ENCODE measurements around the gene SLC1A2.

The SLC1A2 gene

GRCh38 chr11:35289821-35290220 lies 129.5 kb downstream of the SLC1A2 start:
- H3K4me3 ChIP-seq (ENCODE audit: low read depth, low read length) = no peak overlapping the region
- no peak for TF ChIP-seq CTCF (IDR thresholded peaks at IDR 0.05; ENCODE audit: low read depth, low read length, missing control alignments)
- in situ Hi-C loops (cut with HindIII; ENCODE audit: low sequenced_read_pairs) = no loop called here
- no peak for DNase-seq (ENCODE audit: low read depth)

GRCh38 chr11:35288817-35289541 lies 130.4 kb downstream of the SLC1A2 start:
- in situ Hi-C loops (cut with HindIII; ENCODE audit: low sequenced_read_pairs) = no loop called here
- peak; percentile 83 for DNase-seq (ENCODE audit: low read depth)

GRCh38 chr11:35288309-35288708 lies 131.0 kb downstream of the SLC1A2 start:
- H3K4me3 ChIP-seq (ENCODE audit: low read depth, low read length) = no peak overlapping the region
- in situ Hi-C loops (cut with HindIII; ENCODE audit: low sequenced_read_pairs) = no loop called here
- TF ChIP-seq CTCF (IDR thresholded peaks at IDR 0.05; ENCODE audit: low read depth, low read length, missing control alignments) = no peak
- DNase-seq (ENCODE audit: low read depth) = no peak

More at GRCh38 chr11:35288817-35289541, 130.4 kb downstream of the SLC1A2 start:
- no peak overlapping the region for H3K4me3 ChIP-seq (ENCODE audit: low read depth, low read length)
- TF ChIP-seq CTCF (IDR thresholded peaks at IDR 0.05; ENCODE audit: low read depth, low read length, missing control alignments) = no peak

GRCh38 chr11:35287344-35287890 lies 131.9 kb downstream of the SLC1A2 start:
- TF ChIP-seq CTCF (IDR thresholded peaks at IDR 0.05; ENCODE audit: low read depth, low read length, missing control alignments) = no peak
- no peak for DNase-seq (ENCODE audit: low read depth)
- no peak overlapping the region for H3K4me3 ChIP-seq (ENCODE audit: low read depth, low read length)
- in situ Hi-C loops (cut with HindIII; ENCODE audit: low sequenced_read_pairs) = no loop called here

- in situ Hi-C loops (cut with HindIII; ENCODE audit: low sequenced_read_pairs) = no loop called here
- no peak for DNase-seq (ENCODE audit: low read depth)
- no peak for TF ChIP-seq CTCF (IDR thresholded peaks at IDR 0.05; ENCODE audit: low read depth, low read length, missing control alignments)
These were observed 133.2 kb downstream of the SLC1A2 start for GRCh38 chr11:35286126-35286525.

GRCh38 chr11:35285471-35285870 lies 133.9 kb downstream of the SLC1A2 start:
- DNase-seq (ENCODE audit: low read depth) = no peak
- no peak for TF ChIP-seq CTCF (IDR thresholded peaks at IDR 0.05; ENCODE audit: low read depth, low read length, missing control alignments)
- in situ Hi-C loops (cut with HindIII; ENCODE audit: low sequenced_read_pairs) = no loop called here
- H3K4me3 ChIP-seq (ENCODE audit: low read depth, low read length) = no peak overlapping the region

More at GRCh38 chr11:35286126-35286525, 133.2 kb downstream of the SLC1A2 start:
- H3K4me3 ChIP-seq (ENCODE audit: low read depth, low read length) = no peak overlapping the region

Data from astrocyte of the cerebellum (primary cell).